Esophagus muscularis mucosa (tissue), 4 donors: ENCODE measurements around the gene GPR156. TPM values are rescaled to one million over a fixed set of nuclear protein-coding genes. Genes with fewer than 3 reads are reported as not detected.

Source experiments
- DNase-seq: peaks from one replicate; pipeline ENCODE4 v3.0.0-alpha.2; 2017; ENCODE audit errors: extremely low spot score
- H3K27ac ChIP-seq, 4 donors: fragments of 200-600 bp; sonication (generic); replicated peaks in 1 of 4; 1 replicate in 3 of 4; 2 replicates in 1 of 4; pipeline ENCODE4 v1.5.1; 2016 to 2019; ENCODE audit warnings: mild to moderate bottlenecking in 1 of 4
- H3K27me3 ChIP-seq, 4 donors: fragments of 200-600 bp; sonication (generic); one replicate each; pipeline versions ENCODE4 v1.5.1 to v1.6.0; 2016 to 2019
- H3K36me3 ChIP-seq, 4 donors: fragments of 200-600 bp; sonication (generic); one replicate each; pipeline ENCODE4 v1.5.1; 2016 to 2019
- H3K4me1 ChIP-seq, 4 donors: fragments of 200-600 bp; sonication (generic); one replicate each; pipeline ENCODE4 v1.5.1; 2016 to 2019
- H3K4me3 ChIP-seq, 4 donors: fragments of 200-600 bp; sonication (generic); 1 replicate in 2 of 4; 2 replicates in 2 of 4; pipeline ENCODE4 v1.5.1; 2016 to 2019; ENCODE audit warnings: mild to moderate bottlenecking in 4 of 4, moderate library complexity in 1 of 4
- H3K9me3 ChIP-seq, 4 donors: fragments of 200-600 bp; sonication (generic); 1 replicate in 3 of 4; 2 replicates in 1 of 4; pipeline ENCODE4 v1.5.1; 2016 to 2019
- EP300 ChIP-seq: sonication (generic); formaldehyde crosslinking; IDR thresholded peaks from one replicate; pipeline ENCODE4 v1.6.1; 2017; ENCODE audit warnings: antibody characterized with exemption
- POLR2A ChIP-seq: fragments of 450-650 bp; IDR thresholded peaks from one replicate; pipeline ENCODE4 v1.6.1; 2017; ENCODE audit warnings: antibody characterized with exemption, moderate library complexity, mild to moderate bottlenecking, low read depth
- POLR2AphosphoS5 ChIP-seq, 2 donors: sonication (generic); formaldehyde crosslinking; IDR thresholded peaks; one replicate each; pipeline ENCODE4 v1.6.1; 2017; ENCODE audit warnings: antibody characterized with exemption in 2 of 2
- WGBS: methylation state at CpG from one replicate; pipeline ENCODE4 v1.1.5; 2018; 5-methylcytosine and 5-hydroxymethylcytosine counted together
- intact Hi-C: fragments of 100-400 bp; cut with DNase I; formaldehyde crosslinking; loops from one replicate; pipeline ENCODE4 v1.15.1; 2023
- total RNA-seq, 4 donors: library from RNA; depleted of rRNA; stranded (reverse); fragments of >200 nt; gene quantifications; one replicate each; pipeline versions ENCODE4 v1.1.0 to v1.2.1, GENCODE V29; 2016
- TF ChIP-seq, protein P1 (sequence below), 3 experiments: fragments of 200-600 bp in 2 of 3; fragments of 450-650 bp in 1 of 3; sonication (generic) in 2 of 3; IDR thresholded peaks; one replicate each; pipeline ENCODE4 v1.5.1; 2017 to 2019; ENCODE audit warnings: antibody characterized with exemption in 3 of 3, mild to moderate bottlenecking in 2 of 3, moderate library complexity in 1 of 3

Gene GPR156
- total RNA-seq, 4 donors from 2014 or later, result 0.33 to 2.1 (median 0.60) TPM

DNA sequence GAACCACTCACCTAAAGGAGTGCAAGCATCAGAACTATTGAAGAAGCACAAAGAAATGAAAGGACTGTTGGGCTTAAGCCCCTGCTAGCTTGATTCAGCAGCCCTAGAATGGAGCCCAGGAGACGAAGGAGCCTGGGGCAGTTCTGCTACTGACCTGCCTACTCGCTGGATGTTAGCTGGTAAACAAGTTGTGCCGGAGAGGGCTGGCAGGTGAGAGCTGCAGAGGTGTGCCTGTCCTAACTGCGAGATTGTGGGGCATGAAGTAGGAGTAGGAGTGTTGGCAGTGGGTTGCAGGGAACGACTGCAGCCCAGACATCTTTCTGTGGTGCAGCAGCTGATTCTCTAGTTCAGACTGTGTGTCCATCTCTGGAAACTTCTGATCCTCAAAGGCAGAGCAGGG is 115.6 kb downstream of the GPR156 start:
- DNase-seq, result no peak
- Histone ChIP-seq H3K9me3 (no peaks in the 10 kb centered on the region), H3K27ac (no peak overlapping the region), H3K36me3 (no peaks in the 10 kb centered on the region), H3K4me3 (no peak overlapping the region), H3K27me3 (no peaks in the 10 kb centered on the region), H3K4me1 (peaks cover 0 to 18% (median 16%) of the 10 kb centered on the region in 4 donors)
- intact Hi-C loops, result no loop called here
- 91% methylated on average over 5 of the region's 5 CpGs for WGBS
- no peak for TF ChIP-seq EP300
- TF ChIP-seq POLR2AphosphoS5 (IDR thresholded peaks at IDR 0.05), result no peak
- TF ChIP-seq, protein P1, sequence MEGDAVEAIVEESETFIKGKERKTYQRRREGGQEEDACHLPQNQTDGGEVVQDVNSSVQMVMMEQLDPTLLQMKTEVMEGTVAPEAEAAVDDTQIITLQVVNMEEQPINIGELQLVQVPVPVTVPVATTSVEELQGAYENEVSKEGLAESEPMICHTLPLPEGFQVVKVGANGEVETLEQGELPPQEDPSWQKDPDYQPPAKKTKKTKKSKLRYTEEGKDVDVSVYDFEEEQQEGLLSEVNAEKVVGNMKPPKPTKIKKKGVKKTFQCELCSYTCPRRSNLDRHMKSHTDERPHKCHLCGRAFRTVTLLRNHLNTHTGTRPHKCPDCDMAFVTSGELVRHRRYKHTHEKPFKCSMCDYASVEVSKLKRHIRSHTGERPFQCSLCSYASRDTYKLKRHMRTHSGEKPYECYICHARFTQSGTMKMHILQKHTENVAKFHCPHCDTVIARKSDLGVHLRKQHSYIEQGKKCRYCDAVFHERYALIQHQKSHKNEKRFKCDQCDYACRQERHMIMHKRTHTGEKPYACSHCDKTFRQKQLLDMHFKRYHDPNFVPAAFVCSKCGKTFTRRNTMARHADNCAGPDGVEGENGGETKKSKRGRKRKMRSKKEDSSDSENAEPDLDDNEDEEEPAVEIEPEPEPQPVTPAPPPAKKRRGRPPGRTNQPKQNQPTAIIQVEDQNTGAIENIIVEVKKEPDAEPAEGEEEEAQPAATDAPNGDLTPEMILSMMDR (IDR thresholded peaks at IDR 0.05), result no peak
- no peak for TF ChIP-seq POLR2A

DNA sequence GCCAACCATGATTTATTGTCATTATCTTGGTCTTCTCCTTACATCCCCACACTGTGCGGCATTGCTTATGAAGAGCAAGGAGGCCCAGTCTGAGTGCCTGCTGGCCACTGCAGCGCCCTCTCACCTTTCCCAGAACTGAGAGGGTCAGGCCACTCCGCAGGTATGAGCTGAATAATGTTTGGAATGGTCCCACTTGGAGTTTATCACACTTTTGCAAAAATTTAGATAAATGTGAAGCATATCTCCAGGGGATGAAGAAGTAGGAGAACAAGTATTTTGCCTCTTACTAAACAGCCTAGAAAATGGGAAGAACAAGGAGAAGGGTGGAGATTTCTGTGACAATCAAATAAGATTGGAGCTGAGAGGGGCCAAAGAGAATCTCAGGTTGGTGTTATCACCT is 116.4 kb downstream of the GPR156 start:
- peaks cover 0 to 18% (median 16%) of the 10 kb centered on the region in 4 donors for H3K4me1 ChIP-seq
- H3K9me3 ChIP-seq, result no peaks in the 10 kb centered on the region
- no peak overlapping the region for H3K27ac ChIP-seq
- H3K4me3 ChIP-seq, result no peak overlapping the region
- 92% methylated on average over 3 of the region's 3 CpGs for WGBS
- no peaks in the 10 kb centered on the region for H3K36me3 ChIP-seq
- intact Hi-C loops, result no loop called here
- H3K27me3 ChIP-seq, result no peaks in the 10 kb centered on the region
- DNase-seq, result no peak
- no peak for TF ChIP-seq EP300
- no peak for TF ChIP-seq POLR2A
- TF ChIP-seq POLR2AphosphoS5 (IDR thresholded peaks at IDR 0.05), result no peak
- TF ChIP-seq, protein P1 (IDR thresholded peaks at IDR 0.05), result no peak

DNA sequence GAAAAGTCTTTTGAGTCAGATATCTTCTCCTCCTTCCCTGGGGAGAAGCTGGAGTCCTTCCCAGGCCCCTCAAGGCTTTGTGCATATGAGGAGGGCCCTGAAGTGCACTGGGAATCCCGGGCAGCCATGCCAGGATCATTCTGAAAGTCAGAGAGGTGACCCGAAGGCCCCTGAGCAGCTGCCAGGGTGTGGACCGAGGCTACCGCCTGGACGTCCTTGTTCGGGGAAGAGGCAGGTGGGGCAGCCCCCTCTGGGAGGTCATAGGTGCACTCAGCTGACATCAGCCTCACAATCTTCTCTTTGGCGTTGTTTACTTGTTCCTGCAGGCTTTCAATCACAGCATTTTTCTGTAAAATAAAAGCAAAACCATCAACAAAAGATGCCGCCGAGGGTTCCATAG is 117.0 kb downstream of the GPR156 start:
- 91% methylated on average over 9 of the region's 9 CpGs for WGBS
- Histone ChIP-seq H3K4me1 (peaks cover 0 to 18% (median 16%) of the 10 kb centered on the region in 4 donors), H3K27me3 (no peaks in the 10 kb centered on the region), H3K9me3 (no peaks in the 10 kb centered on the region), H3K4me3 (no peak overlapping the region), H3K27ac (no peak overlapping the region), H3K36me3 (no peaks in the 10 kb centered on the region)
- no peak for DNase-seq
- no peak for TF ChIP-seq POLR2A
- no peak for TF ChIP-seq POLR2AphosphoS5 (IDR thresholded peaks at IDR 0.05)
- TF ChIP-seq, protein P1 (IDR thresholded peaks at IDR 0.05), result no peak
- no peak for TF ChIP-seq EP300
- intact Hi-C loops, result no loop called here

DNA sequence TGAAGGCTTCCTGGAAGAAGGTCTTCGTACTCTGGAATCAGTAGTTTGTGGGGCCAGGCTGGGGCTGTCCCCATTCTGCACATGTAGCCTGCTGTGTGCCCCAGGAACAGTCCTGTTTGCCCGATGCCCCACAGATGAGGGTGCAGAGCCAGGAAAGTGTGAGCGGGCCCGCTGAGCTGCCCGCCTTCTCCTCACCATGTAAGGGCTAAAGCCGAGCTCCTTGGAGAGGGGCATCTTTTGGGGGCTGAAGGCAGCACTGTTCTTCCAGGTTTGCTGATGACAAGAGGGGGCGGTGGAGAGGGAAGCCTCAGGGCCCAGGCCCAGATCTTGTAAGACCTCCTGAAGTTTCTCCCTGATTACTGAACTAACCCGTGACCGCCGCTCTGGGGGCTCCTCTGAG is 117.5 kb downstream of the GPR156 start:
- intact Hi-C loops, result no loop called here
- peaks cover 0 to 18% (median 16%) of the 10 kb centered on the region in 4 donors for H3K4me1 ChIP-seq
- no peaks in the 10 kb centered on the region for H3K36me3 ChIP-seq
- no peak overlapping the region for H3K27ac ChIP-seq
- no peaks in the 10 kb centered on the region for H3K9me3 ChIP-seq
- TF ChIP-seq, protein P1 (IDR thresholded peaks at IDR 0.05), result no peak
- no peak for TF ChIP-seq POLR2AphosphoS5 (IDR thresholded peaks at IDR 0.05)
- TF ChIP-seq EP300, result no peak
- TF ChIP-seq POLR2A, result no peak
- H3K27me3 ChIP-seq, result no peaks in the 10 kb centered on the region
- 88% methylated on average over 4 of the region's 10 CpGs for WGBS
- no peak overlapping the region for H3K4me3 ChIP-seq
- no peak for DNase-seq

DNA sequence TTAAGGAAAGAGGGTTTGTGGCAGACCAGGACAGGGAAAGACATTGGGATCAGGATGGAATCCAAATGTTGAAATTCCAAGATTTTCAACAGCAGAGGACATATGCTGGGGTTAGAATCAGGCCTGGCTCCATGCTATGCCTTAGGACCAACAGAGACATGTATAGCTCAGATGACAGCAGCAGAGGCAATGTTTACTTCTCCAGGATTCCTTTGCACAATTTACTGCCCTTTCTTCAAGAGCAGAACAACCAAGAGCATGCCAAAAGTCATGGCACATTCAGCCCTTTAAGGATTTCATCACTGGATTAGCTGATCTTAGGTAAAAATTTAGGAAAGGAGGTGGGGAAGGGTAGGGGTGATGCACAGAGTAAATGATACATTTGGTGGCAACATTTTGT is 121.2 kb downstream of the GPR156 start:
- peaks cover 7 to 18% (median 15%) of the 10 kb centered on the region in 4 donors for H3K4me1 ChIP-seq
- no peaks in the 10 kb centered on the region for H3K27me3 ChIP-seq
- H3K9me3 ChIP-seq, result no peaks in the 10 kb centered on the region
- TF ChIP-seq POLR2A (no peak), POLR2AphosphoS5 (IDR thresholded peaks at IDR 0.05) (no peak), EP300 (no peak)
- TF ChIP-seq, protein P1 (IDR thresholded peaks at IDR 0.05), result no peak
- H3K27ac ChIP-seq, result no peak overlapping the region
- intact Hi-C loops, result no loop called here
- H3K4me3 ChIP-seq, result no peak overlapping the region
- H3K36me3 ChIP-seq, result no peaks in the 10 kb centered on the region
- DNase-seq, result no peak
